A172 (cell line): ENCODE results near the gene ERCC4. TPM values are rescaled to one million over a fixed set of nuclear protein-coding genes. Genes with fewer than 3 reads are reported as not detected.

ENCODE experiments used
- DNase-seq: peaks from one replicate; pipeline ENCODE4 v3.0.0-alpha.2; 2015; ENCODE audit warnings: low spot score
- total RNA-seq: library from RNA; depleted of rRNA; stranded (reverse); fragments of >200 nt; shearing (Covaris generic); gene quantifications from 2 replicates; pipeline ENCODE4 v1.2.3, GENCODE V29; 2014

The ERCC4 gene
- total RNA-seq, 1 experiment from 2014 or later = 12.7 TPM

DNA sequence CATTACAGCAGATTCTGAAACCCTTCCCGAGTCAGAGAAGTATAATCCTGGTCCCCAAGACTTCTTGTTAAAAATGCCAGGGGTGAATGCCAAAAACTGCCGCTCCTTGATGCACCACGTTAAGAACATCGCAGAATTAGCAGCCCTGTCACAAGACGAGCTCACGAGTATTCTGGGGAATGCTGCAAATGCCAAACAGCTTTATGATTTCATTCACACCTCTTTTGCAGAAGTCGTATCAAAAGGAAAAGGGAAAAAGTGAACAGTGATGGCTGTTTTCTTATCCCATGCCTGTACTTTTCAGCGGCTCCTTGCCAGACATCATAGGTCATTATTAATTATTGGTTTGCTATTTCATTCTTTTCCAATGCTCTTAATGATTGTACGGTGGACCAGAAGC is 28.1 kb downstream of the ERCC4 start:
- no peak for DNase-seq

DNA sequence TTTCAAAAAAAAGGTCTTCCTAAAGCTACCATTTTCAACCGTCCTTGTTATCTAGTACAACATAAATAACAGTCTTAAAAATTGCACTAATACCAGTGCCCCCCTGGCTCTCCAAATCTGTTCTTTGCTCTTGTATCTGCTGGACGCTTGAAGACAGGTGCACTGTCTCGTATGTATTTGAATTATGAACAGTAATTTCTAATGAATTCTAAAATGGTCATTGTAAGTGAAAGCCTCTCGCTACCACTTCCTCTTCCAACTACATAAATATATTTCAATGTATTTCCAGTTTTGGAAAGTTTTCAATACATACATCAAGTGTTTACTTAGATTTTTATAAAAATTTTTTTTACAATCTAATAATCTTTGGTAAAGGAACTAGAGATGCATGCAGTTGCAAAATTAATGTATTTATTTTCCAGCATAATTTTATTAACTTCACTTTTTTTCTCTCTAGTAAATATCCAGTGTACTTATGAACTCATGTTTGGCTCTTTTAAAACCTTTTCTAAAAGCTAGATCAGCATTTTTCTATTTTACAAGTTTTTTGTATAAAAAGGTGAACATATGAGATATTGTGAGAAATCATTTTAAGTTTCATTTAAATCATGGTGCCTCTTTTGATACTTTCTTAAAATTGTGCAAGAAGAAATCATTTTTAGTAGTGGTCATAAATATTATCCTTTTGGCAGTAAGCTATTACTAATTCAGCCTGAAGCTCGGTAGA is 31.0 kb downstream of the ERCC4 start:
- no peak for DNase-seq

DNA sequence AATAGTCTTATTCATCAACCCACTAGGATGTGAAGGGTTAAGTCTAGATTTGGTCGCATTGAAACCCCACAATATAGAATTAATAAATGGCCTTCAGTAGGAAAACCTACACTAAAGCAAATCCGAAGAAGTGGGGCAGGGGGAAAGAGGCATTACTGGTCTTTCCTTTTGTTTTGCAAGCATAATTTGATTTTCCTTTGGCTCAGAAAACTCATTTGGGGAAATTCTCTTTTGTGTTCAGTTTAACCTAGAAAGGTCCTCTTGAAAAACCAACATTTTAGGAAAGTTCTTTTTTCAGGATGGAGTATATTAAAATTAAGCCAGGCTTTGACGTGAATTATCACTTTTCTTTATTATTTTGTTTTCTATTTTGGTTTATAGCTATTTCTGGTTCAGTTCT is 31.7 kb downstream of the ERCC4 start:
- no peak for DNase-seq

DNA sequence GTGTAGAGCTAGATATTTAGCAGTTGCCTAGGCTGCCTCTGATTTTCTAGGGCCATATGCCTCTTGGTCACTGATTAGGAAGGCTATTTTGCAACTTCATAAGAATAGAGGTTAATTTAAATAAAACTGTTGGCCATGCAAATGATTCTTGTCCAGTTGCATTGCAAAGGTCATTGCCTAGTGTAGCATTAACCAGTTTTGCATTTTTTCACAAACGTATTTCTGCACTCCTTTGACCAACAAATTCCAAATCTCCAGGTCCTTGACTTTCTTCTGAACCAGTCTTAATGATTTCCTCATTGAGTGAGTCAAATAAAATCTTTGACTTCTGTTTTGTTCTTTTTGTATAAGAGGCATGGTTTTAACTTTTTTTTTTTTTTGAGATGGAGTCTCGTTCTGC is 33.5 kb downstream of the ERCC4 start:
- no peak for DNase-seq

DNA sequence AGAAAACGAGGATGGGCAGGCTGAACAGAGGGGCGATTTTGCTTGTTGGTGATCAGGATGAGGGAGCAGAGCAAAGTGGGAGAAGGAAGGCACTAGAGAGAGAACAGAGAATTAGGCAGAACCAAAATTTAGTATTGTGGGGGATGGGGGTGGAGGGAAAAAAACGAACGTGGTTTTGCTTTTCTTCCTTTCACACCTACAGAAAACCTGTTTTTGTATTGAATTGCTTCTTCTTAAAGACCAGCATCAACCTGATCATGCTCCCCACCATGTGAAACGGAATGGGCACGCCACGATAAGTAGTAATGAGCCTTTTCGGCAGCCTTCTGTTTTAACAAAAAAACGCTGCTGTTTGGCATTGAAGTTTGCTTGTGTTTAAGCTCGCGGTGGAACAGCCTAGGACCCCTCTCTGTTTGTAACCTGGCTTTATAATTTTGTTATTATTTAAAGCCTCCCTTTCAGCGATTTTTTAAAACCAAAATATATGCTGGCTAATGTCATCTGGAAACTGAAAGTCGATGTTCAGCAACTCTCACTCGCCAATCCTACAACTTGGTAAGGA is 36.8 kb downstream of the ERCC4 start:
- DNase-seq = no peak

DNA sequence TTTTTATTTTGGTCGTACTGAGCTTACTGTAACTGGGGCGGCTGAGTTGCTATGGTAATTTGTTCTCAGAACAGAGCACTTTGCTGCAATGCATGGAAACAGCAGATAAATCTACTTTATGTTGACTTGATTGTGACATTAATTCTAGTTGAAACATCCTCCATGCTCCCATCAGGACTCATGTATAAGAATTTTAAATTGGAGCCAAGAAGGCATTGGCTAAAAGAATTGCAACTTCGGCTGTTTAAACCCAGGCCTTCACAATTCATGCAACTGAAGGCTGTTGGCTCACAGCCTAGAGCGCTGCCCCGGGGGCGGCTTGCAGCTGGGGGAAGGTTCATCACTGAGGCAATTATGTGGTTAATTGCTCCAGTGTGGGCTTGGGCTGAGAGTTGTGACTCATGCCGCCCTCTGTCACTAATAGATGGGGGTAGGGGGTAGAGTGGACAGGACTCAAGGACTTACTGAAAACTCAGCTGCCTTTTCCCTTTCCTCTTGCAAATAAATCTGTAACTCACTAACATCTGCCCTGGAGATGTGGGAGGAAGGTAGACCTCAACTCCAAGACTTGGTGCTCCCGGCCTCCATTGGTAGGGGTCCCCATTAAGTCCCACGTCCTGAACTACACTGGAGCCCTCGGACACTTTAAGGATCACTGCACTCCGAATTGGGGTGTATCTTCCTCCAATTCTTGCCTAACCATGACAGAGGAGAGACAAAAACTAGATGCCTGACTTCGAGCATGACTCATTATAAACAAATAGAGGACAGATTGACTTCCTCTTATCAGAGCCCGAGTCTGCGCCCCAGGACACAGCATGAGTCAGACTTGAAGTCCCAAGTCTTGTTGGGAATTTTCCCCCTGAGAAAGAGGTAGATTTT is 37.5 kb downstream of the ERCC4 start:
- DNase-seq = peak; percentile 97

DNA sequence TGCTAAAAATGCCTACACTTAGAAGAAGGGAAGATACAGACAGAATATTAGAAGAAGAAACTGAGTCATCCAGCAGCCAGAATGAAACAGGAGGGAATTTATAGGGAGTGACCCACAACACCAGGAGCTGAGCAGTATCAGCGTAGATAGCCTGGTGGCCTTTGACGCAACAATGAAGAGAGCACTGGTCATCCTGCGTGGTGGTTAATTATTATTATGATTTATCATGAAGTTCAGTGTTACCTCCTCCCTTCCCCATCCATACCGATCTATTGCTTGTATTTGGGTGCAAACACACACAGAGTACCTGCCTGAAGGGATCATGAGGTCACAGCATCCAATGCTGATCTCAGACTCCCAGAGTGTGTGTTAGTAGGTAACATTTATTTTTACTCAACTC is 38.5 kb downstream of the ERCC4 start:
- DNase-seq = peak; percentile 35

DNA sequence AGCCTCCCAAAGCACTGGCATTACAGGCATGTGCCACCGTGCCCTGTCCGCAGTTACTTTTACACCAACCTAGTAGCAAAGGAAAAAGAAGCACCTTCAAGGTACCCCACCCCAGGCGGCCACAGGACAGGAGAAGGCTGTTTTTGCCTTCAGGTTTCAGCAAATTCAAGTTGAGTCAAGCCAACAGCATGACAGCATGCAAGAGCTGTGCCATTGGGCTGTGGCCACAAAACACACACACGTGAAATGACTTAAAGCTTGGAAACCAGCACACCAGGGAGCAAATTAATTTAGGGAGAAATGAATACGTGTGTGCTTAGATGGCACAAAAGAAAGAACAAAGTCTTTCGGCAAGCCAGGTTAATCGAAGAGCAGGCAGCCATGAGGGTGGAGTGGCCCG is 39.7 kb downstream of the ERCC4 start:
- no peak for DNase-seq

DNA sequence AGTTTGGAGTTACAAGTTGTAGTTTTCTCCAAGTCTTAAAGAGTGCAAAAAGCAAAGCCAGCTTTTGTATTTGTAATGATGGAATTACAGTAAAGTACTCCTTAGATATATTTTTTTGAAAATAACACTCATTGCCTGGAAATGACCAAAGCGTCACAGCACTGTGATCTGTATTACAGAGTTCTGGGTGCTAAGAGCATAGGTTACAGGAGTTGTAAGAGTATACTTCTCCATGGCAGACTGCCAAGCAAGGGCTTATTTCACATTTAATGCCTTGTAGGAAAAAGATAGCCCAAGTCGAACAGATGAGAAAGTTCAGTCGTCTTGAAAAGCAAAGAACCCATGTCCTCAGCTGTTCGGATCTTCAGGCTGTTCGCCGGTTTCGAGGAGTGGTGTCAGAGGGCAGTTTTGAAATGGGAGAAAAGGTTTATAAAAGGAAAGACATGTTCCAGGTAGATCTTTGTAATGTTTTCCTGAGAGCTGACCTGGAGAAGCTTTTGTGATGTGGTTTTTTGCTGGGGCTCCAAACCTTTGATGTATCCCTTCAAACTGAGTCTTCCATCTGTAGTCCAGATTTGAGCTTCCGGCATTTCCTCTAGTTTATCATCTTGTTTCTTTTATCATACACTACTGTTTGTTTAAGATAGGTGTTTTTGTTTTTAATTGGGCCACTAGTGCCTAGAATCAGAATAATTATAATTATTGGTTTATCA is 41.3 kb downstream of the ERCC4 start:
- no peak for DNase-seq

DNA sequence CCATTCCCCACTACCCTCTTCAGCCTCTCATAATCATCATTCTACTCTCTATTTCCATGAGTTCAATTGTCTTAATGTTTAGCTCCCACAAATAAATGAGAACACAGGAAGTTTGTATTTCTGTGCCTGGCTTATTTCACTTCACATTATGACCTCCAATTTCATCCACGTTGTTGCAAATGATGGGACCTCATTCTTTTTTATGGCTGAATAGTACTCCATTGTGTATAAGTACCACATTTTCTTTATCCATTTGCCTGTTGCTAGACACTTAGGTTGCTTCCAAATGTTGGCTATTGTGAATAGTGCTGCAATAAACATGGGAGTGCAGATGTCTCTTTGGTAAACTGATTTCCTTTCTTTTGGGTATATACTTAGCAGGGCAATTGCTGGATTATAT is 42.3 kb downstream of the ERCC4 start:
- DNase-seq = no peak

DNA sequence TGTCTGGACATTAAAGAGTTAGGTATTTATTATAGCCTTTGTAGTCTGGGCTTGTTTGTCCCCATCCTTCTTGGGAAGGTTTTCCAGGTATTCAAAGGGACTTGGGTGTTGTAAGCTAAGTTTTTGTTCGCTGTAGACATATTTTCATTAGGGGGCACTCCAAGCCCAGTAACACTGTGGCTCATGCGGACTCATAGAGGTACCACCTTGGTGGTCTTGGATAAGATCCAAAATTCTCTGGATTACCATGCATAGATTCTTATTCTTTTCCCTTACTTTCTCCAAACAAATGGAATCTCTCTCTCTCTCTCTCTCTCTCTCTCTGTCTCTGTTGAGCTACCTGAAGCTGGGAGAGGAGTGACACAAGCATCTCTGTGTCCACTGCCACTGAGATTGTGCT is 48.9 kb downstream of the ERCC4 start:
- DNase-seq = no peak

DNA sequence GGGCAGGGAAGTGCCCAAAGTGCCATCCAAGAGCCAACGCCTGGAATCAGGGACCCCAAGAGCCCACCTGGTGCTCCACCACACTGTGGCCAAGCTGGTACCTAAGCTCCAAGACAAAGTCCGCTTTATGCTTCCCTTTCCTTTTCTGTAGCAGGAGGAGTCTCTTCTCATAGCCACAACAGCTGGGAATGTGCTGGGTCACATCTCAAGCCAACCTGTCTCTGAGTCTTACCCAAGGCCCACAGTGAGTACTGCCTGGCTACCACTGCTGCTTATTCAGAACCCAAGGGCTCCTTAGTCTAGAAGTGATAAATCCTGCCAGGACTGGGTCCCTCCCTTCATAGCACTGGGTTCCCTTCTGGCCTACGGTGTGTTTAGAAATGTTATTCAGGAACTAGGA is 49.8 kb downstream of the ERCC4 start:
- no peak for DNase-seq

DNA sequence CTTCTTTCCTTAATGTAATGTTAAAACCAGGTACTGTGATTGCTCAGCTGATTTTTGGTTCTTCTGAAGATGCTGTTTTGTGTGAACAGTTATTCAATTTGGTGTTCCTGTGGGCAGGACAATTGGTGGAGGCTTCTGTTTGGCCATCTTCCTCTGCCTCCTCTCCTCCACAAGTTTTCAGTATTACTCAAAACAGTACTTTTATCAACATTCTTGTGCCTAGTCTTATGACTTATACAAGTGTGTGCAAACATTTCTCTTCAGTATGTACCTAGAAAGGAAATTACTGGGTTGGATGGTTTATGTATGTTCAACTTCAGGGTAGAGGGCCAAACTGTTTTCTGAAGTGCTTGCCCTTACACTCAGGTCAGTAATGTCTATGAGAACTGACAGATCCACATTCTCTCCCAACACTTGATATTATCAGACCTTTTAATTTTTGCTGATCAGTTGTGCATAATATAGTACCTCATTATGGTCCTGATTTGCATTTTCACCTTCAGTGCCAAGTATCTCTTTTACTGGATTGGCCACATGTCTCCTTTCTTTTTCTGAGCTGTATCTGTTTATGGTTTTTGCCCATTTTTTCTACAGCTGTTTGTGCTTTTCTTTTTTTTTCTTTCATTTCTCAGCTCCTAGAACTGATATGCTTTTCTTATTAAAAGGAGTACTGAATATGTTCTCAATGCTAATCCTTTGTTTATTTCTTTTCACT is 50.9 kb downstream of the ERCC4 start:
- no peak for DNase-seq

DNA sequence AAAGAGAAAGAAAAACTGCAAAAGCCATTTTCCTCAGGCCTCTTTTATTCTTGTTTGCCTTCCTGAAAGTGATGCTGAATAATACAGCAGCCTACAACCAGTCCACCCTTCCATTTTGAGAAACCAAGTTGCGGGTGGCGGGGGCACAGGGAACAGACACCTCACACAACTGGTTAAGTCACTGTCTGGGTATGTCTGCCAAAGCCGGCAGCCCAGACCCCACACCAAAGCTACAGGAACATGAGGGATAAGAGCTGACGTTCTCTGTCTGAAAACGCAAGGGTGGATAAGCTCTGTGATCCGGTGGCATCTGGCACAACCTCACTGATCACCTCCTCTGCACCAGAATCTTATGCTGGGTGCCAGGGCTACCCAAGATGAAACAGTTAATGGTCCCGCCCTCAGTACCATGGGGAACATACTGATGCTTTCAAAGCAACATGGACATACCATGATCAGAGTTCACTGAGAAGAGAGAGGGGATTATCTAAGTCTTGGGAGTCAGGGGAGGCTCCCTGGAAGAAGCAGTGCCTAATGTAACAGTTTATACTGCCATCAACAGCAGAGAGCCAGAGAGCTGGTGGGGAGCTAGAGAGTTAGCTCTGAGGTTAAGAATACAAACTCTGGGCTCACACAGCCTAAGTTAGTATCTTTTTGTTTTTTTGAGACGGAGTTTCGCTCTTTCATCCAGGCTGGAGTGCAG is 53.5 kb downstream of the ERCC4 start:
- DNase-seq = no peak

DNA sequence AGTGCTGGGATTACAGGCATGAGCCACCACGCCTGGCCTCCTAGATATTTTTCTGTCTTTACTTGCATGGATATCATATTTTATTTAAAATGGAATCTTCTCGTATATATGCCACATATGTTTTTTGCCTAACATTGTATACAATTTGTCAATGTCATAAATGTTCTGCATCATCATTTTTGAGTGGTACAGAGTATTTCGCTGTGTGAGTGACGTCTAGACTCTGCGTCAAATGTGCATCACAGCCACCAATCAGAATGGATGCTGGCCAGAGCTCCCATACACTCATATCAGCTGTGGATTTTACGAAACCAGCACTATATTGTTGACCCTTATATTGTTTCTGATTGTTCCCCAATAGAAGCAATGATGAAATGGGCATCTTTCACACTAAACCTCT is 57.2 kb downstream of the ERCC4 start:
- DNase-seq = no peak

DNA sequence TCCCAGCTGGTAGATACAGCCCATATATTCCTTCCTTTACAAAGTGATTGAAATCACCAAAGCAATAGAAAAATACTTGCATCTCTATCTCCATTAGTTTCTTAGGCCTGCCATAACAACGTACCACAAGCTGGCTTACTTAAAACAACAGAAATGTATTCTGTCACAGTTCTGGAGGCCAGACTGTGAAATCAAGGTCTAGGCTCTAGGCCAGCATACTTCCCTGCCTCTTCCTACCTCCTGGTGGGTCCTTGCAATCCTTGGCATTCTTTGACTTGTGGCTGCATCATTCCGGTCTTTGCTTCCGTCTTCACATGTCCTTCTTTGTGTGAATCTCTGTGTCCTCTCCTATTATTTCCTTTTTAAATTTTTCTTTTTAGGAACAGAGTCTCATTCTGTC is 62.5 kb downstream of the ERCC4 start:
- no peak for DNase-seq

DNA sequence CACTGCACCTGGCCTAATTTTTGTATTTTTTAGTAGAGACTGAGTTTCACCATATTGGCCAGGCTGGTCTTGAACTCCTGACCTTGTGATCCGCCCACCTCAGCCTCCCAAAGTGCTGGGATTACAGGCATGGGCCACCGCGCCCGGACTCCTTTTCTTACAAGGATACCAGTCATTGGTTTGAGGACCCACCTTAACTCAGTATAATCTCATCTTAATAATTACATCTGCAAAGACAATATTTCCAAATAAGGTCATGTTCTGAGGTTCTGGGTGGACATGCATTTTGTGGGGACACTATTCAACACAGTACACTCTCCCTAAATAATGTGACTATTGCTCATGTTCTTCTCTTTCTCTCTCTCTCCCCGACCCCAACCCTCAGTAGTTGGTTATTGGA is 63.7 kb downstream of the ERCC4 start:
- DNase-seq = no peak

DNA sequence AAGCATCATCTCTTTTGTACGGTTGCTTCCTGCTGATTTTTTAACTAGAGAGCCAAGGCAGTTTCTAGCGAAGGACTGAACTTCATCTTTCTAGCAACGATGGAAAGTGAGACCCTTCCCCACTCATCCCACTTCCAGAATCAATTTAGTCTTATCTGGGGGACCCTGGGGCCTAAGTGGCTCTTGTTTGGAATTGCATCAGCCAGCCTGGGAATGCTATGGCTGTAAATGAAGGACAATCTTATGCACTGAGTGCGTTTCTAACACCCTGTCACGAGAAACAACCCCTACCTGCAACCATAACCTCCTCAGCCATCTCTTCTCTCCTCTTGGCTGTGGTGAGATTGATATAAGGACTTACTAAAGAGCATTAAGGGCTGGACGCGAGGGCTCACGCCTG is 64.8 kb downstream of the ERCC4 start:
- no peak for DNase-seq

DNA sequence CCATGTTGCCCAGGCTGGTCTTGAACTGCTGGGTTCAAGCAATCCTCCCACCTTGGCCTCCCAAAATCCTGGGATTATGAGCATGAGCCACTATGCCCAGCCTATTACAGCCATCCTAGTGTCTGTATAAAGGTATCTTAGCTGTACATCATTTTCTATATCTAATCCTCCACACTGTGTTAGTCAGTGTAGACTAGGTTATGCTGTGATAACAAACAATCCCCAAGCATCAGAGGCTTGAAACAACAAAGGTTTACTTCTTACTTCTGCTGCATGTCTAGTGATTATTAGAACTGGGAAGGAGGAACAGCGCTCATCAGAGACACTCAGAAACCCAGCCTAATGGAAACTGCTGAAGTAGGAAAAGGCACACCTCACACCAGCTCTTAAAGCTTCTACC is 68.1 kb downstream of the ERCC4 start:
- DNase-seq = no peak

DNA sequence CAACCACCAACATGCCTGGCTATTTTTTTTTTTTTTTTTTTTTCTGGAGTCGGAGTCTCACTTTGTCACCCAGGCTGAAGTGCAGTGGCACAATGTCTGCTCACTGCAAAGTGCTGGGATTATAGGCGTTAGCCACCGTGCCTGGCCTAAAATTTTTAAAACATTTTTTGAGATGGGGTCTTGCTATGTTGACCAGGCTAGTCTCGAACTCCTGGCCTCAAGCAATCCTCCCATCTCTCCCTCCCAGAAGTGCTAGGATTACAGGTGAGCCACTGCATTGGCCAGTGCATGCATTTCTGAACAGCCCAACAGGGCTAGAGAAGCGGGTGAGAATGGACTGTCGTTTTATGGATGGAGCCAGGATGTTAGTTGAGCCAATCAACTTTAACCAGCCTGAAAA is 72.4 kb downstream of the ERCC4 start:
- DNase-seq = no peak

DNA sequence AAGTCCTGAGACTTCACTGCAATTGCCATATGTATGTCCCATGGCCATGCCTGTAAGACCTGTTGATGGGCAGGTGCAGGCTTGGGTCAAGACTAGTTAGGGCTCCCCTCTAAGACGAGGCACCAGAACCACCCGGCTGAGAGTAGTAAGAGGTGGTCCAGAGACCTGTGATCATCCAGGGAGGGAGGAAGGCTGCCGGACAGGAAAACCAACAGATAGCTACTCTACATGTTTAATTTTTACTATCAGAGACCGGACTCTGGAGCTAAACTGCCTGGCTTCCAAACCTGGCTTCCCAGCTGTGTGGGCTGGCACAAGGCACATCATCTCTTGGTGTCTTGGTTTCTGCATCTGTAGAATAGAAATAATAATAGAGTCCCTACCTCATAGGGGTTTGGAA is 73.0 kb downstream of the ERCC4 start:
- no peak for DNase-seq
